Measurements from ENCODE around the gene AHR. TPM values are rescaled to one million over a fixed set of nuclear protein-coding genes. Genes with fewer than 3 reads are reported as not detected.

Gene AHR
- total RNA-seq, 1 experiment from 2014 or later: 13.5 TPM

DNA sequence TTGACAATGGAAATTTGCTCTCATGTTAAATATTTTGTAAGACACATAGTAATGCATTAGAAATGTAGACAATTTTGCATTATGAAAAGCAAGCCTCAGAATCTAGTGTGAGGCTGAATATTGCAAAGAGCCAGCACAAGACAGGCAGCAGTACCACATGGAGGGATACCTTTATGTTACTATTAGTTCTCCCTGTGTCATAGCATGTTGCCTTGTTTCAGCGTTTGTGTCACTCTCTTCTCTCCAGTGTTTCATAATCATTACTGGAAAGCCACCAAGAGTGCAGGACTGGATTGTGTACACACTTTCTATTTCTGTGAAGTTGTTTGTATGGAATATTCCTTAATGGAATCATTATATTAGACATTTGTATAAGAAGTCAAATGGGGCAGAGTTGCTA lies 8.5 kb downstream of the AHR start:
- DNase-seq (ENCODE audit: low spot score): no peak
- no TSS peak for BruUV-seq (replicated peaks)
- CTCF ChIA-PET: no interaction called here

DNA sequence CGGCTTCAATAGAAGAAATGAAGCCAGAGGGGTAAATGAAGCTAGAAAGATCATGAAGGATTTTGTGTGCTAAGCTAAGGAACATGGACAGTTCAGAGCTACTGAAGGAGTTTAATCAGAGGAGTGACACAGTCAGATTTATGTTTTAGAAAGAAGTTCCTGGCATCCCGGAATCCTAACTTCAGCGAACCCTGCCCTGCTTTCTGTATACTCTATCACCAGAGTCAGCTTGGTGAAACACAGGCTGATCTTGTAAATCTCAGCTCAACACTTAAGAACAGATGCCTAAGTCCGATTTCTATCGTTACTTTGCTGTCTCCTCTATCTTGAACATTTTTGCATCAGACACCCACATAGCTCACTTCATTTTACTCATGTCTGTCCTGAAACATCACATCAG lies 9.1 kb downstream of the AHR start:
- no peak for DNase-seq (ENCODE audit: low spot score)
- intact Hi-C loops (cut with micrococcal nuclease; ENCODE audit: unreplicated experiment): loop anchor here (10.0 kb wide), 2 partner anchors 383 to 1037 kb away; no protein-coding TSS in a partner anchor
- Histone ChIP-seq H3K27me3 (replicated peaks; ENCODE audit: insufficient read depth, low read depth, low read length, poor library complexity) (no peaks in the 10 kb centered on the region), H3K4me1 (ENCODE audit: insufficient read depth, low read length, poor library complexity, severe bottlenecking) (peaks cover 18% of the 10 kb centered on the region), H3K27ac (ENCODE audit: low read depth, low read length, poor library complexity, severe bottlenecking) (no peak overlapping the region), H3K4me3 (ENCODE audit: low read depth, low read length, poor library complexity, severe bottlenecking) (no peak overlapping the region), H3K9me3 (ENCODE audit: low read depth, low read length, poor library complexity, severe bottlenecking) (no peaks in the 10 kb centered on the region), H3K36me3 (ENCODE audit: insufficient read depth, low read length, poor library complexity, severe bottlenecking) (no peaks in the 10 kb centered on the region)
- BruUV-seq (replicated peaks): no TSS peak
- TF ChIP-seq EZH2 (IDR thresholded peaks at IDR 0.05; ENCODE audit: borderline replicate concordance, low read depth, low read length, poor library complexity, severe bottlenecking): no peak
- TF ChIP-seq, protein P1, sequence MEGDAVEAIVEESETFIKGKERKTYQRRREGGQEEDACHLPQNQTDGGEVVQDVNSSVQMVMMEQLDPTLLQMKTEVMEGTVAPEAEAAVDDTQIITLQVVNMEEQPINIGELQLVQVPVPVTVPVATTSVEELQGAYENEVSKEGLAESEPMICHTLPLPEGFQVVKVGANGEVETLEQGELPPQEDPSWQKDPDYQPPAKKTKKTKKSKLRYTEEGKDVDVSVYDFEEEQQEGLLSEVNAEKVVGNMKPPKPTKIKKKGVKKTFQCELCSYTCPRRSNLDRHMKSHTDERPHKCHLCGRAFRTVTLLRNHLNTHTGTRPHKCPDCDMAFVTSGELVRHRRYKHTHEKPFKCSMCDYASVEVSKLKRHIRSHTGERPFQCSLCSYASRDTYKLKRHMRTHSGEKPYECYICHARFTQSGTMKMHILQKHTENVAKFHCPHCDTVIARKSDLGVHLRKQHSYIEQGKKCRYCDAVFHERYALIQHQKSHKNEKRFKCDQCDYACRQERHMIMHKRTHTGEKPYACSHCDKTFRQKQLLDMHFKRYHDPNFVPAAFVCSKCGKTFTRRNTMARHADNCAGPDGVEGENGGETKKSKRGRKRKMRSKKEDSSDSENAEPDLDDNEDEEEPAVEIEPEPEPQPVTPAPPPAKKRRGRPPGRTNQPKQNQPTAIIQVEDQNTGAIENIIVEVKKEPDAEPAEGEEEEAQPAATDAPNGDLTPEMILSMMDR (conservative IDR thresholded peaks at IDR 0.05; ENCODE audit: low read depth, low read length): no peak
- ChIA-PET POLR2A (ENCODE audit: low non-redundant PET) (no interaction called here), CTCF (no interaction called here)

More for the DNA sequence above, 8.5 kb downstream of the AHR start:
- intact Hi-C loops (cut with micrococcal nuclease; ENCODE audit: unreplicated experiment): loop anchor here (10.0 kb wide), 2 partner anchors 382 to 1038 kb away; no protein-coding TSS in a partner anchor
- Histone ChIP-seq H3K27ac (ENCODE audit: low read depth, low read length, poor library complexity, severe bottlenecking) (no peak overlapping the region), H3K27me3 (replicated peaks; ENCODE audit: insufficient read depth, low read depth, low read length, poor library complexity) (no peaks in the 10 kb centered on the region), H3K4me3 (ENCODE audit: low read depth, low read length, poor library complexity, severe bottlenecking) (no peak overlapping the region), H3K9me3 (ENCODE audit: low read depth, low read length, poor library complexity, severe bottlenecking) (no peaks in the 10 kb centered on the region), H3K36me3 (ENCODE audit: insufficient read depth, low read length, poor library complexity, severe bottlenecking) (no peaks in the 10 kb centered on the region), H3K4me1 (ENCODE audit: insufficient read depth, low read length, poor library complexity, severe bottlenecking) (peaks cover 20% of the 10 kb centered on the region)
- POLR2A ChIA-PET (ENCODE audit: low non-redundant PET): no interaction called here
- TF ChIP-seq EZH2 (IDR thresholded peaks at IDR 0.05; ENCODE audit: borderline replicate concordance, low read depth, low read length, poor library complexity, severe bottlenecking): no peak
- TF ChIP-seq, protein P1 (conservative IDR thresholded peaks at IDR 0.05; ENCODE audit: low read depth, low read length): no peak

DNA sequence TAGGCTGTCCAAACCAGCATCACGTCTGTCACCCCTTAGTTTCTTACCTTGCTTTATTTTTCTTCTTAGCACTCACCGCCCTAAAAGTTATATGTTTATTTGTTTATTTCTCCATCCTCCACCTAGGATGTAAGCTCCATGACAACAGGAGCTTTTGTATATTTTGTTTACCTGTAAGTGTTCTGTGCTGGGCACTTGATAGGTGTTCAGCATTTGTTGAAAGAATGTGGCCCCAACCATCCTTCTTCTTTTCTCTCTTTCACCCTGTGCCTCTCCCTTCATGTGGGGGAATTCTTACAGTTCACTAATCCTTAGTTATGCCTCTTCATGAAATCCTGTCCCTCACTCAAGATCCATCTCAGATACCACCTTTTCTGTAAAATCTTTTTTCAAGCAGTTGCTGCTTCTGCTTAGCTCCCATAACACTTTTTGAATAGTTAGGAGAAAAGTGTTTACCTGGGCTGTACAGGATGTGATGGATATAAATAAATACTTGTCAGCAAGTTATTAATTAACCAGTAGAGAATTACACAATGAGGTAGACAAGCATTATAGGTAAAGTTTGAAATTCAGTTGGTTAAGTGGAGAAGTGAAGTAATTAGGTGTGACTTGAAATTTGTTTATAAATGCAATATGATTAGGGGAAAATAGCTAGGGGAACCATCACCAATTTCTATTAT lies 9.7 kb downstream of the AHR start:
- Histone ChIP-seq H3K27ac (ENCODE audit: low read depth, low read length, poor library complexity, severe bottlenecking) (no peak overlapping the region), H3K27me3 (replicated peaks; ENCODE audit: insufficient read depth, low read depth, low read length, poor library complexity) (no peaks in the 10 kb centered on the region), H3K4me3 (ENCODE audit: low read depth, low read length, poor library complexity, severe bottlenecking) (no peak overlapping the region), H3K36me3 (ENCODE audit: insufficient read depth, low read length, poor library complexity, severe bottlenecking) (no peaks in the 10 kb centered on the region), H3K9me3 (ENCODE audit: low read depth, low read length, poor library complexity, severe bottlenecking) (no peaks in the 10 kb centered on the region), H3K4me1 (ENCODE audit: insufficient read depth, low read length, poor library complexity, severe bottlenecking) (peaks cover 23% of the 10 kb centered on the region)
- intact Hi-C loops (cut with micrococcal nuclease; ENCODE audit: unreplicated experiment): loop anchor here (10.0 kb wide), 2 partner anchors 383 to 1037 kb away; no protein-coding TSS in a partner anchor
- no TSS peak for BruUV-seq (replicated peaks)
- CTCF ChIA-PET: no interaction called here
- POLR2A ChIA-PET (ENCODE audit: low non-redundant PET): no interaction called here
- TF ChIP-seq, protein P1 (conservative IDR thresholded peaks at IDR 0.05; ENCODE audit: low read depth, low read length): no peak
- no peak for TF ChIP-seq EZH2 (IDR thresholded peaks at IDR 0.05; ENCODE audit: borderline replicate concordance, low read depth, low read length, poor library complexity, severe bottlenecking)
- no peak for DNase-seq (ENCODE audit: low spot score)
